Endothelial cell of umbilical vein (primary cell): ENCODE measurements around the gene SGTA.

Experiments
- EZH2 ChIP-seq: IDR thresholded peaks from 2 replicates; pipeline ENCODE4 v1.6.1; 2012; ENCODE audit warnings: borderline replicate concordance, low read depth, mild to moderate bottlenecking, moderate library complexity, low read length, inconsistent platforms; ENCODE audit not compliant: severe bottlenecking
- TF ChIP-seq, protein P1 (sequence below), 2 donors: IDR thresholded peaks; 1 replicate in 1 of 2; 2 replicates in 1 of 2; pipeline ENCODE4 v1.5.1; 2011; ENCODE audit warnings: low read length in 2 of 2, mild to moderate bottlenecking in 2 of 2, moderate library complexity in 2 of 2, control low read depth in 1 of 2, inconsistent platforms in 1 of 2, low read depth in 1 of 2; ENCODE audit not compliant: insufficient read depth in 1 of 2; ENCODE audit errors: extremely low read depth in 1 of 2

- no peak for TF ChIP-seq EZH2
- TF ChIP-seq, protein P1, sequence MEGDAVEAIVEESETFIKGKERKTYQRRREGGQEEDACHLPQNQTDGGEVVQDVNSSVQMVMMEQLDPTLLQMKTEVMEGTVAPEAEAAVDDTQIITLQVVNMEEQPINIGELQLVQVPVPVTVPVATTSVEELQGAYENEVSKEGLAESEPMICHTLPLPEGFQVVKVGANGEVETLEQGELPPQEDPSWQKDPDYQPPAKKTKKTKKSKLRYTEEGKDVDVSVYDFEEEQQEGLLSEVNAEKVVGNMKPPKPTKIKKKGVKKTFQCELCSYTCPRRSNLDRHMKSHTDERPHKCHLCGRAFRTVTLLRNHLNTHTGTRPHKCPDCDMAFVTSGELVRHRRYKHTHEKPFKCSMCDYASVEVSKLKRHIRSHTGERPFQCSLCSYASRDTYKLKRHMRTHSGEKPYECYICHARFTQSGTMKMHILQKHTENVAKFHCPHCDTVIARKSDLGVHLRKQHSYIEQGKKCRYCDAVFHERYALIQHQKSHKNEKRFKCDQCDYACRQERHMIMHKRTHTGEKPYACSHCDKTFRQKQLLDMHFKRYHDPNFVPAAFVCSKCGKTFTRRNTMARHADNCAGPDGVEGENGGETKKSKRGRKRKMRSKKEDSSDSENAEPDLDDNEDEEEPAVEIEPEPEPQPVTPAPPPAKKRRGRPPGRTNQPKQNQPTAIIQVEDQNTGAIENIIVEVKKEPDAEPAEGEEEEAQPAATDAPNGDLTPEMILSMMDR (IDR thresholded peaks at IDR 0.05; ENCODE audit: extremely low read depth in 1 of 2, insufficient read depth in 1 of 2, low read depth in 1 of 2, low read length in 2 of 2): no peak
Measured at GRCh38 chr19:2799273-2800020, 16.4 kb upstream of the SGTA start.
